ENCODE measurements around the gene KTN1.

The KTN1 gene

DNA sequence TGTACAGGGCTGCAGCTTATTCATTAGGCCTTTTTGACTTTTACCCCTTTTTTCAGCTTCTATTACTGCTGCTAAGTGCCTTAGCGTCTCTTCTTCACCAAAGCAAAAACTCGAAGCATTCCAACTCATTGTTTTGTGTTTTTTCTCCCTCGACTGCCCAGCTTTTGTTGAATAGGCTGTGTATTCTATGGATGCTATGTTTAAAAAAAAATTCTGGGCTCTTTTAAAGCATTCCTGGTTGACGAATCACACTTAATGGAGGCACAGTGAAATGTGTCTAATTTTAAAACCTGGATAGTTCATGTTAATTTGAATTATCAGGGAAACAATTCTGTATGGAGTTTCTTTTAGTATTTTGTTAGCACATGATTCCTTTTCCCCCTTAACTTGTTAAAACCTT lies 29.7 kb downstream of the KTN1 start:
- Histone ChIP-seq H3K4me3 (ENCODE audit: insufficient read depth, low read length, poor library complexity, severe bottlenecking) (no peak overlapping the region), H3K9ac (ENCODE audit: low read length) (no peak overlapping the region), H3K4me2 (ENCODE audit: low read depth, low read length, poor library complexity, severe bottlenecking) (no peak overlapping the region), H3K36me3 (ENCODE audit: low read length) (0 out of 2 replicates have a peak, but pooled peaks cover 9% of the 10 kb centered on the region), H3K9me3 (ENCODE audit: insufficient read depth, low read length) (no peaks in the 10 kb centered on the region; the same call in 1 of the 2 replicates), H3K27me3 (ENCODE audit: low read length) (no peaks in the 10 kb centered on the region), H3F3A (ENCODE audit: insufficient read depth) (no peaks in the 10 kb centered on the region), H3K9me2 (replicated peaks; ENCODE audit: insufficient read depth, low read length) (no peaks in the 10 kb centered on the region), H3K27ac (ENCODE audit: low read depth, low read length) (no peak overlapping the region), H3K79me2 (ENCODE audit: insufficient read depth, low read length) (peaks cover 91% of the 10 kb centered on the region), H4K20me1 (ENCODE audit: low read depth, low read length) (peaks cover 23% of the 10 kb centered on the region), H2AFZ (ENCODE audit: low read depth, low read length, severe bottlenecking) (no peak overlapping the region)
- TF ChIP-seq, protein P1, sequence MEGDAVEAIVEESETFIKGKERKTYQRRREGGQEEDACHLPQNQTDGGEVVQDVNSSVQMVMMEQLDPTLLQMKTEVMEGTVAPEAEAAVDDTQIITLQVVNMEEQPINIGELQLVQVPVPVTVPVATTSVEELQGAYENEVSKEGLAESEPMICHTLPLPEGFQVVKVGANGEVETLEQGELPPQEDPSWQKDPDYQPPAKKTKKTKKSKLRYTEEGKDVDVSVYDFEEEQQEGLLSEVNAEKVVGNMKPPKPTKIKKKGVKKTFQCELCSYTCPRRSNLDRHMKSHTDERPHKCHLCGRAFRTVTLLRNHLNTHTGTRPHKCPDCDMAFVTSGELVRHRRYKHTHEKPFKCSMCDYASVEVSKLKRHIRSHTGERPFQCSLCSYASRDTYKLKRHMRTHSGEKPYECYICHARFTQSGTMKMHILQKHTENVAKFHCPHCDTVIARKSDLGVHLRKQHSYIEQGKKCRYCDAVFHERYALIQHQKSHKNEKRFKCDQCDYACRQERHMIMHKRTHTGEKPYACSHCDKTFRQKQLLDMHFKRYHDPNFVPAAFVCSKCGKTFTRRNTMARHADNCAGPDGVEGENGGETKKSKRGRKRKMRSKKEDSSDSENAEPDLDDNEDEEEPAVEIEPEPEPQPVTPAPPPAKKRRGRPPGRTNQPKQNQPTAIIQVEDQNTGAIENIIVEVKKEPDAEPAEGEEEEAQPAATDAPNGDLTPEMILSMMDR (IDR thresholded peaks at IDR 0.05; ENCODE audit: insufficient read depth, low read length, poor library complexity, severe bottlenecking), result no peak
- no peak for TF ChIP-seq EZH2phosphoT487 (conservative IDR thresholded peaks at IDR 0.05; ENCODE audit: low read length)

DNA sequence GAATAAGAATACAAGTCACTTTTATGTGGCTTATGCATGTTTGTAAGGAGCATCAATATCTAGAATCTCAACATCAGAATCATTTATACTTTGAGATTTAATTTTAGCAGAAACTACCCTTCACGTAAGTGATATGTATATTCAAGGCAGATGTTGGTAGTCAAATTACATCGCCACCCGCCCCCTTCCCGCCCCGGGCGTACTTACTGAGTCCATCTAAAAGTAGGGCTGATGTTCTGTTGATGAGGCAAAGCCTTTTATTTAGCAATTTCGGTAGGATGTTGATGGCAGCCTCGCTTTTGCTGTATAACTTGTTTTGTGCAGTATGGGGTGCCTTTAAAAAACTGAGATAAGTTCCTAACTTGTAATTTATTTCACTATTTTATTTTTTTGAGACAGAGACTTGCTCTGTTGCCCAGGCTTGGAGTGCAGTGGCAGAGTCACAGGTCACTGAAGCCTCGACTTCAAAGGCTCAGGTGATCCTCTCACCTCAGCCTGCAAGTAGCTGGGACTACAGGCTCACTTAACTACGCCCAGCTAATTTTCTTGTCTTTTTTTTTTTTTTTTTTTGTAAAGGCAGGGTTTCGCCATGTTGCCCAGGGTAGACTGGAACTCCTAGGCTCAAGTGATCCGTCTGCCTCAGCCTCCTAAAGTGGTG lies 30.8 kb downstream of the KTN1 start:
- Histone ChIP-seq H3K4me3 (ENCODE audit: insufficient read depth, low read length, poor library complexity, severe bottlenecking) (no peak overlapping the region), H3K4me2 (ENCODE audit: low read depth, low read length, poor library complexity, severe bottlenecking) (no peak overlapping the region), H3K79me2 (ENCODE audit: insufficient read depth, low read length) (peaks cover 81% of the 10 kb centered on the region), H3K9ac (ENCODE audit: low read length) (no peak overlapping the region), H2AFZ (ENCODE audit: low read depth, low read length, severe bottlenecking) (no peak overlapping the region), H4K20me1 (ENCODE audit: low read depth, low read length) (peaks cover 12% of the 10 kb centered on the region; the same call in 1 of the 2 replicates), H3K27me3 (ENCODE audit: low read length) (no peaks in the 10 kb centered on the region), H3F3A (ENCODE audit: insufficient read depth) (no peaks in the 10 kb centered on the region), H3K36me3 (ENCODE audit: low read length) (peaks cover 12% of the 10 kb centered on the region; the same call in 1 of the 2 replicates), H3K9me2 (replicated peaks; ENCODE audit: insufficient read depth, low read length) (no peaks in the 10 kb centered on the region), H3K27ac (ENCODE audit: low read depth, low read length) (no peak overlapping the region), H3K9me3 (ENCODE audit: insufficient read depth, low read length) (no peaks in the 10 kb centered on the region; the same call in 1 of the 2 replicates)
- TF ChIP-seq, protein P1 (IDR thresholded peaks at IDR 0.05; ENCODE audit: insufficient read depth, low read length, poor library complexity, severe bottlenecking), result no peak
- TF ChIP-seq EZH2phosphoT487 (conservative IDR thresholded peaks at IDR 0.05; ENCODE audit: low read length), result no peak

DNA sequence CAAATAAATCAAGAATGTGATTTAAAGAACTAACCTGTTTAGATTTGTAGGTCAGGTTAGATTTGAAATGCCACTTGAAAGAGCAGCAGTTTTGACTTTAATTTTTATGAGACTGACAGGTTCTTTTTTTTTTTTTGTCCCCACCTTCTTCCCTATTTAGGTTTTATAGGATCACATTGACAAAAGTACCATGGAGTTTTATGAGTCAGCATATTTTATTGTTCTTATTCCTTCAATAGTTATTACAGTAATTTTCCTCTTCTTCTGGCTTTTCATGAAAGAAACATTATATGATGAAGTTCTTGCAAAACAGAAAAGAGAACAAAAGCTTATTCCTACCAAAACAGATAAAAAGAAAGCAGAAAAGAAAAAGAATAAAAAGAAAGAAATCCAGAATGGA lies 31.9 kb downstream of the KTN1 start:
- Histone ChIP-seq H3K9me2 (replicated peaks; ENCODE audit: insufficient read depth, low read length) (no peaks in the 10 kb centered on the region), H4K20me1 (ENCODE audit: low read depth, low read length) (peaks cover 9% of the 10 kb centered on the region; the same call in 1 of the 2 replicates), H2AFZ (ENCODE audit: low read depth, low read length, severe bottlenecking) (no peak overlapping the region), H3K79me2 (ENCODE audit: insufficient read depth, low read length) (peaks cover 73% of the 10 kb centered on the region), H3F3A (ENCODE audit: insufficient read depth) (no peaks in the 10 kb centered on the region), H3K4me2 (ENCODE audit: low read depth, low read length, poor library complexity, severe bottlenecking) (no peak overlapping the region), H3K27ac (ENCODE audit: low read depth, low read length) (no peak overlapping the region), H3K9me3 (ENCODE audit: insufficient read depth, low read length) (no peaks in the 10 kb centered on the region; the same call in 1 of the 2 replicates), H3K9ac (ENCODE audit: low read length) (no peak overlapping the region), H3K4me3 (ENCODE audit: insufficient read depth, low read length, poor library complexity, severe bottlenecking) (no peak overlapping the region), H3K27me3 (ENCODE audit: low read length) (no peaks in the 10 kb centered on the region), H3K36me3 (ENCODE audit: low read length) (peaks cover 21% of the 10 kb centered on the region)
- TF ChIP-seq EZH2phosphoT487 (conservative IDR thresholded peaks at IDR 0.05; ENCODE audit: low read length), result no peak
- TF ChIP-seq, protein P1 (IDR thresholded peaks at IDR 0.05; ENCODE audit: insufficient read depth, low read length, poor library complexity, severe bottlenecking), result no peak
